Glomerular endothelial cell (primary cell): Measurements from ENCODE around the gene EXOC6B. TPM values are rescaled to one million over a fixed set of nuclear protein-coding genes. Genes with fewer than 3 reads are reported as not detected.
A peak's percentile ranks its signal among the peaks of the same experiment; 100 is the strongest.

Source experiments
- DNase-seq: peaks from one replicate; pipeline ENCODE4 v3.0.0-alpha.2; 2011; ENCODE audit warnings: low read depth, low spot score; ENCODE audit errors: extremely low read depth
- total RNA-seq: library from RNA; depleted of rRNA; stranded (reverse); fragments of >200 nt; gene quantifications from 2 replicates; pipeline ENCODE4 v1.2.3, GENCODE V29; 2015

EXOC6B gene
- total RNA-seq, 1 donor from 2014 or later = 35.1 TPM

DNA sequence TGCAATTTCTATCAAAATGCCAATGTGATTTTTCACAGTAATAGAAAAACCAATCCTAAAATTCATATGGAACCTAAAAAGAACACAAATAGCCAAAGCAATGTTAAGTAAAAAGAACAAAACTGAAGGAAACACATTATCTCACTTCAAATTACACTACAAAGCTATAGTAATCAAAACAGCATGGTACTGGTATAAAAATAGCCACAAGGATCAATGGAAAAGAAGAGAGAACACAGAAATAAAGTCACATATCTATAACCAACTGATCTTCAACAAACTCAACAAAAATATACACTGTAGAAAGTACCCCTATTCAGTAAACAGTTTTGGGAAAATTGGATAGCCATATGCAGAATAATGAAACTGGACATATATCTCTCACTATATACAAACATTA is 426.0 kb downstream of the EXOC6B start:
- no peak for DNase-seq

DNA sequence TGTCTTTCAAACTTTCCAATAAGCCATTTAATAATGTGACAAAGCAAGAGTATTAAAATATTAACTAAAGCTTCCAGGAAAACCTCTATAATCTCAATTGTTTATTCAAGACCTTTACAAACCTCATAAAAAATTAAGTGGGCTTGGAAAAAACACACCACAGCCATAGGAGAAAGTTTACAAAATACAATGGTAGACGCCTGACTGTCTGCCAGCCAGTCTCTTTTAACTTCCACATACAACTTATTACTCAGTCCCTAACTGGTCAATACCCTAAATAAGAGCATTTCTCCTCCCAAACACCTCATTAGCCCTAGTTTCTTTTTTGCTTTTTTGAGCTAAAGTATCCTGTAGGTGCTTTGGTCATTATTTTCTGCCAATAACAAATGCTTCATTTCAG is 430.7 kb downstream of the EXOC6B start:
- DNase-seq = no peak

DNA sequence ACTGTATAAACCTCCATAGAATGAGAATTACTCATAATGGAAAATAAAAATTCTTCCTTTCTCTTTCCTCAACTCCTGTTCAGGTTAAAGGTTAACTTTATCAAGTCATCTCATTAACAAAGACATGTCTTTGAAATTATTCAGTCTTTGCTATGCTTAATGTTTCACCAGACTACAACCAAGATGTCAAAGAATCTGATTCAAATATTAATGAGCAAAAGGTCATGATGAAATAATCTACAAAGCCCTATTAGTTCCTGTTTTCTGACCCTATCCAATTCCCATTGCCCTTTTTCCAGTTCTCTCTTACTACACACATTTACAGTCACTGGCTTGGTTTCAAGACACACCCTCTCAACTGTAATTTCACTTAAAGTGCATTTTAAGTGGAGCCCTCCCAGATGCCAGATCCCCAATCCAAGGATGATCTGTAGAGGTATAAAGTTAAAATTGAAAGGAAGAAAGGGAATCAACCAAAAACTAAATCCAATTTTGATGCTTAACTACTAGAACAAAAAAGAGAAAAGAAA is 431.2 kb downstream of the EXOC6B start:
- DNase-seq = no peak

DNA sequence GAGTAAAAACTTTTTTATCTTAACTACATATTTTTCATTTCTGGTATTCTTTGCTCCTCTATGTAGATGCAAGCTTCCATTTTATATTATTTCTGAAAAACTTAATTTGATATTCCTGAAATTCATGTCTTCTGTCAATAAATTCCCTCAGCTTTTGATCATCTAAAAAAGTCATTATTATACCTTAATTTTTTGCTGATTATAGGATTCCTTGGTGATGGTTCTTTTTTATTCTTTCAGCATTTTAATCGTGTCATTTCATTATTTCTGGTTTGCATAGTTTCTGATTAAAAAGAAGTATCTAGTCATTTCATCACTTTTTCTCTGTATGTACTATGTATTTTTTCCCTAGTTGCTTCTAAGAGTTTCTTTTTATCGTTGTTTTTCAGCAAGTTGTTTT is 436.4 kb downstream of the EXOC6B start:
- no peak for DNase-seq

DNA sequence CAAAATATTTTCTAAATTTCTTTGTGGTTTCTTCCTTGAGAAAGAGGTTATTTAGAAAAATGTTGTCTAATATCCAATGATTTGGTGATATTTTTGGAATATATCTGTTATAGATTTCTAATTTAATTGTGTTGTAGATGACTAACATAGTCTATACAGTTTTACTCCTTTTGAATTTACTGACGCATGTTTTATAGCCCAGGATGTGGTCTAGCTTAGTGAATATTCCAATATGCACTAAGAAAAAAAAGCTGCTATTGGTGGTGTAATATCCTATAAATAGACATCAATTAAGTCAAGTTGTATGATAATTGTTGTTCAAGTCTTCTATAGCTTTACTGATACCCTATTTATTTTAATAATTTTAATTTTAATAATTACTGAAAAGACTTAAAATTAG is 437.6 kb downstream of the EXOC6B start:
- no peak for DNase-seq

DNA sequence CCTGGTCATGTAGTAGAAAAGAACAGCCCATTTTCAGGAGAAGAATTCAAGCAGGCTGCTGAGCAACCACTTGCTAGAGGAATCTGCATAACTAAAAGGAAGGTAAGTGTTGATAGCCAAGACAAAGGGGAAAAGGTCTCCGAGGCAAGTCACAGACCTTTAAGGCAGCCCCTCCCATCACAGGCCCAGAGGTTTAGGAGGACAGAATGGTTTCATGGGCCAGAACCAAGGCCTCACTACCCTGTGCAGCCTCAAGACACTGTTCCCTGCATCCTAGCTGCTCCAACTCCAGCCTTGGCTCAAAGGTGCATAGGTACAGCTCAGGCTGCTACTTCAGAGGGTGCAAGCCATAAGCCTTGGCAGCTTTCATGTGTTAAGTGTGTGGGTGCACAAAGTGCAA is 439.5 kb downstream of the EXOC6B start:
- DNase-seq = no peak

DNA sequence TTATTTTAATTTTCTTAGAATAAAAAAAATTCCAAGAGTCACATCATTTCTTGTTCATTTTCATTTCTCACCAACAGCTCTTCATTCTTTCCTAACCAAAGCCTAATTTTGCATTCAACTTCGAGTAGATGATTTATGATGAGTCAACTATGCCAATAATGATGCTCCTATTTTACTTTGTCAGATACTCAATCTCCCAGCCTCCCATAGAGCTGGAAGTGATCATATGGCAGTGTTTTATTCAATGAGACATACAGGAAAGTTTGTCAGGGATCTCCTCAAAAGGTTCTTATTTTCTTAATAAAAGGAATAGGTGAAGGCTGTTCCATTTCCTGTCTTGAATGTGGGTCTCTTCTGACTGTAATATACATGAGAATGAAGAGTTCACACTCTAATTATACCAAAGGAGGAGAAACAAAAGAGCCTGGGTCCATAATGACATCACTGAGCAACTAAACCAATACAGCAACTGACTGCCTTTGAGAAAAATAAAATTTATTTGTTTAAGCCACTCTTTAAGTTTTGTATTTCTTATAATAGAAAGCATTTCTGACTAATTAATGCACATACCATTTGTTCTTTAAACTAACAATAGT is 447.0 kb downstream of the EXOC6B start:
- no peak for DNase-seq

DNA sequence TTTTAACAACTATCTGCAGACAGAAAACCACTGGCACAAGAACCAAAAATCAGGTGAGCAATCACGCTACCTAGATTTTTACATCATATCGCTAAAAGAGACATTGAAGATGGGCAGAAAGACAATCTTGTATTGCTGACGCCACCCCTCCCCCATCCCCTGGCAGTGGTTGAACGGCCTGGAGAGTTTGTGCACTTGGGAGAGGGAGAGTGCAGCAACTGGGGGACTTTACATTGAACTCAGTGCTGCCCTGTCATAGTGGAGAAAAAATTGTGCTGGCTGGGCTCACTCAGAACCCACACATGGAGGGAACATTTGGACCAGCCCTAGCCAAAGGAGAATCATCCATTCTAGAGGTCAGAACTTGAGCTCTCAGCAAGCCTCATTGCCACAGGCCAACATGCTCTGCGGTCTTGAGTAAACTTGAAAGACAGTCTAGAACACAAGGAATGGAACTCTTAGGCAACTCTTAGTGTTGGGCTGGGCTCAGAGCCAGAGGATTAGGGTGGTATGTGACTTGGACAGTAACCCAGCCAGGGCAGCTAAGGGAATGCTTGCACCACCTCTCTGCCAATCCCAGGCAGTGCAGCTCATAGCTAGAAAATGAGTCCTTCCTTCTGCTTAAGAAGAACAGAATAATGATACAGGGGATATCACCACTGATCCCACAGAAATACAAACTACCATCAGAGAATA is 458.2 kb downstream of the EXOC6B start:
- no peak for DNase-seq

DNA sequence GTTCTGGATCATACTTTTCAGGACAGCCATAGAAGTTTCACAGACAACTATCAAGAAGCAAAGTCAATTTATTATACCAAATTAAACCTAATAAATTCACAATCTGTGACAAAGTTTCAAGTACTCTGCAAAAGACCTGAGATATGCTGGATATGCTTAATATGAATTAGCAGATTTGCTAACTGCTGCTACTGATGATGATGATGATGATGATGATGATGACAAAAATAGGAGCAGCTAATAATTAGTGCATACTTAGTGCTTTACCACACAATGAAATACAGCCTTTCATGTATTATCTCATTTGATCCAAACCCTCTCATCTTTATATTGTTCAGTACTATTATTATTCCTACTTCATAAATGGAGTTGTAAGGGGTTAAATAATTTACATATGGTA is 462.4 kb downstream of the EXOC6B start:
- no peak for DNase-seq

DNA sequence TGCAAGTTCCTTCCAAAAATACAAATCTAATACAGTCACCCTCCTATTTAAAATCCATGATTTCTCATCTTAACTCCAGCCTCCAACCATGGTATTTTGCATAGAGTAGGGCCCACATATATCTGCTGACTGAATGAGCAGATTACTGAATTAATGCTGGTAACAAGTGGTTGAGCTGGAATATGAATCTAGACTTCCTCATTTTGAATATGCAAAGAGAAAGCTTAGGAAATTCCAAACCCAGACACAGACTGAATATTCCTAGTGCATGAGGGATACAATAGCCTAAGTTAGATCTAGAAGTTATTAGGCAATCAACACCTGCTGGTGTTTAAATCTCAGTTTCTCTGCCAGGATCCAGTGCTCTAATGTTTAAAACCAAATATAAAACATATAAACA is 463.1 kb downstream of the EXOC6B start:
- no peak for DNase-seq

DNA sequence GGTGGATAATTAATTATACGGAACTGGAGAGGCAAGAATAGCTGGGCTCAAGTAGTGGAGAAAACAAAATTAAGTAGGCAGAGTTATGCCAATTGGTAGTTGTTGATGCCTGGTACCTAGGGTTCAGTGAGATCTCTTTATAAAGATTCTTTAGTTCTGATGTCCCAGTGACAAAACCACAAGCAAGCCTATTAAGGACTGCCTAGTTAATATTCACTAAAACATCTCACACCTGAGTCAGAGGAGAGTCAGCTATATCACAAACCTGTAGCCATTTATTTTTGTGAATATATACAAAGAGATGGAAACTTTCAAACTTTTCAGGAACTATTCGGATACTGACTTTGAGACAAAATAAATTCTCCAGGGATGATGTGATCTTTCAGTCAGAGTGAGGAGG is 464.3 kb downstream of the EXOC6B start:
- no peak for DNase-seq

DNA sequence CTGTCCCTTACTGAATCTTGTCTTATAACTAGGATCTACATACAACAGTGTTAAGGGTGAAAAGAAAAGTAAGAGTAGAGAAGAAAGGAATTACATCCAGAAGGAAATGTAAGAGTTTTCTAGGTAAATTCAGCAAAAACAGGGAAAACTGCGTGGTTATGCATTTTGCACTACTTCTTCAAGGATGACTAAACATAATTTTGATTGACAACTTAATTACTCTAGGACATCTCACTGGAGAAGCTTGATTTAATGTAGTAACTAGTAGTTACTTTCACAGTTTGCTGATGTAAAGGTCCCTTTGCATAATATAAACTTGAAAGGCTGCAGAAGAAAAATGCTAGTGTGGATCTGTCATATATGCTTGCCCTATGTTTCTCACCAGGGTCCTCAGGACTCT is 464.8 kb downstream of the EXOC6B start:
- DNase-seq = no peak

DNA sequence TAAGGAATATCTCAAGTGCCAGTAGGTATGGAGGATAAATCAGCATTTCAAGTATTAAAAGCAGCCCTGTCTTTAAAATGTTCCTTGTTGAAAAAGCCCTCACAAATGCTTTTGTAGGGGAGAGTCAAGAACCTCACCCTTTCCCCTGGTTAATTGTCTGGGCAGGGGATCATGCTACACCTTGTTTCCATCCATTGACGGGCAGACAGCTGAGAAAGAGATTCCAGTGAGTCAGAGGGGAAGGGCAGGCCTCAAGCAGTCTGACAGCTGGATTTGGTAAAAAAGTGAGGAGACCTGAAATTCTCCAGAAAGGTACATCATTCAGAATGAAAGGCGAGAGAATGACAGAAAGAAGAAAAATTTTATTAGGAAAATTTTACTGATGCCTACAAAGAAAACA is 475.0 kb downstream of the EXOC6B start:
- no peak for DNase-seq

DNA sequence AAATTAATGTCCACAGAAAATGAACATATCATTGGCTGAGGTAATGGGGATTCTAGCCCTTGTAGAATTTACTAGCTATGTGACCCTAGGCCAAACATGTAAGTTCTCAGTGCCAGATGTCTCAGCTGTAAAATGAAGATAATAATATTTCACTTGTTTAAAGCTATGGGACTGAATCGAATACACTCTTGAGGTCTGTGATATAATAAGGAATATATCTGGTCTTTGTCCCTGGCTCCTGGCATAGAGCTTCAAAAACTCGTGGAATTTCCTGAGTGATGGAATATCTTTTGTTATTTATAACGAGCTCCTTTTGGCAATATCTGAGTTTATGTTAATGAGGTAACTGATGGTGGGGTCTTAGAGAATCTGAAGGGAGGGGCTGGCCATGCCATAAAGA is 476.8 kb downstream of the EXOC6B start:
- DNase-seq = no peak

DNA sequence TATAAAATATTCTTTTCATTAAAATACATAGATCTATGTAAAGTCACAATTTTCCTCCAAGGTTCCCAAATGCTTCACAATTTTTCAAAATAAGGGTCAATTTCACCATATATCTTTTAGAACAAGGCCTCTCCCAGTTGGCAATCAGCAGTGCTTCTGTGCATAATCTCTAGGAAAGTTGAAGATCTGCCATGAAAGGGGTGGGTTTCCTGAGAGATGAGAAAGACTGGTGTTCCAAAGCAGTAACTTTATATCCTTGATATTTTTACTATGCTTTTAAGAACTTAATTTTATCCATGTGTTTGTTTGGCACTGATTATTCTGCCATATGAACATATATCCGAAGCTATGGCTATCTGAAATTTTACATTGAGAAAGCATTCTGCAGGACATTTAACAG is 478.8 kb downstream of the EXOC6B start:
- no peak for DNase-seq

DNA sequence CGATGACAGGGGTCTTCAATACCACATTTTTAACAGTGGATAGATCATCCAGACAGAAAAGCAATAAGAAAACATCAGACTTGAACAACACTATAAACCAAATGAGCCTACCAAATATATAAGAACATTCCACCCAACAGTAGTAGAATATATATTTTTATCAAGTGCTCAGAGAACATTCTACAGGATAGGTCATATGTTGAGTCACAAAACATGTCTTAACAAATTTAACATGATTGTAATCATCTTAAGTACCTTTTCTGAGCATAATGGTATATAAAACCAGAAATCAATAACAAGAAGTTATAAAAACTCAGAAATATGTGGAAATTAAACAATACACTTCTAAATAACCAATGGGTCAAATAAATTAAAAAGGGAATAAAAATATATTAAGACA is 484.2 kb downstream of the EXOC6B start:
- no peak for DNase-seq

DNA sequence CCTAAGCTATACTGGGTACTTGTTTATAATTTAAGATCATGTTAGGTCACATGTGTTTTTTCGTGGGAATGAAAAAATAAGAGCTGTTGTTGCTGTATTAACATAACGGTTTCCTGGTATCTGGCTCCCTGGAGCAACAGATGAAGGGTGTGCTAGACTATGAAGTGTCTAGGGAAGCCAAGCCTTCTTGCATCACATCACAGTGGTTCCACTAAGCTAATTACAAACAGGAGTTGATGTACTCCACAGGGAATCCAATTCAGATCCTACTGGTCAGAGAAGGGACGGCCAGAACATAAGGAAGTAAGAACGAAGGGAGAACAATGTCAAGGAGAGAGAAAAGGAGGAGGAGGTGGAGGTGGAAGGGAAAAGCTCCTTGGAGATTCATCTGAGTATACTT is 485.2 kb downstream of the EXOC6B start:
- DNase-seq = no peak

DNA sequence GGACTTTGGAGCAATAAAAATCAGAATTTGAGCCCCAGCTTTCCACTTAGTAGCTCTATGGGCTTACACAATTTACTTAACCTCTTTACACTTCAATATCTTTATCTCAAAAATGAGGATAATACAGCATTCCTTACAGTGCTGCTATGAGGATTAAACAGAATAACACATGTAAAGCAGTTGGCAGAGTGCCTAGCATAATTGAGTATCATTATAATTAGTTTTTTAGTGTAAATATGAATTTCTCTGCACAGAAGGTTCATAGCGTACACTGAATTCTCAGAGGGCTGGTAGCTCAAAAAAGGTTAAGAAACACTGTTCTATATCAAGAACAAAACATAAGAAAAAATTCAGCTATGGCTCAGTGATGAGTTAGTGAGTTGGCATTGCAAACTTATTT is 487.8 kb downstream of the EXOC6B start:
- DNase-seq = no peak

DNA sequence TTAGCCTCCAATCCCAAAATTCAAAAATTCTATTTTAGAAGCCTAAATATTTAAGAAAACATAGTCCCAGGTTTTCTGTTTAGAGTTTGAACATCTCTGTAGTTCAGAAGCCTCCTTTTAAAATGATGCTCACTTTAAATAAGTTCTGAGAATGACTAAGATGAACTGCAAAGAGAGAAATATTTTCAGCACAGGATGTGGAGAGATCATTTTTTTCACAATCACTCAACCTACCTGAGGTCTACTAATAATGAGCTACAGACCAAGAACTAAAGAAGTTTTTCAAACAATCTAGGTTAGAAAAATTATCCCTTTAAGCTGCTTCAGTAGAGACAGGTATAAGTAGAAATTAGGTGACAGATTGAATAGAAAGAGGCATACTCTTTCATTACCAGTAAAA is 493.1 kb downstream of the EXOC6B start:
- DNase-seq = no peak

DNA sequence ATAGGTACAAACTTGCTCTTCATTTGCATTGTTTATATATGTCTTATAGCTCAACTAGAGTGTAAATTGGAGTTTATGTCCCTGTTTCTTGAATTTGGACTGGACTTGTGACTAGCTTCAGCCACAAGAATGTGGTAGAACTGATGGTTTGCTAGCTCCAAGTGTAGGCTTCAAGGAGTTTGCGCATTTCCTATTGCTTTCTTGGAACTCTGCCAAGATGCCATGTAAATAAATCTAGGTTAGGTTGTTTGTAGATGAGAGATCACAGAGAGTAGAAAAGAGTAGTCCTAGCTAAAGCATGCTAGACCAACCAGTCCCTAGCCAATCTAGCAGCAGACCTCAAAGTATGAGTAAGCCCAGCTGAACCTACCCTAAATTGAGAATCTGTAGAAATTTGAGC is 495.2 kb downstream of the EXOC6B start:
- DNase-seq = no peak

DNA sequence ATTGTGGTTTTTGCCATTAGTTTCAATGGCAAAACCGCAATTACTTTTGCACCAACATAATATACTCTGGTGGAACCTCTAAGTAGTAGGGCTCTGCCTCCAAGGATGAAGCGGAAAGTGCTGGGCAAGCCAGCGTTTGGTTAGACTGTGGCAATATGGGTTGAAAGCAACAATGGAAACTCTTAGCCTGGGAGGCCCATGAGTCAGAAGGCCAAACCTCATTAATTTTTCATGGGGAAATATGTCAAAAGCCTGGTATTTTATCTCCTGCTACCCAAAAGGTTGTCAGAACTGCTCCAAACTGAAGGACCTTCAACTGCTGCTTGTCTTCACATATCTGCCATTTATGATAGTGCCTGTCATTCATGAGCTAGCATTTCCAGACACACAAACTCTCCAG is 499.1 kb downstream of the EXOC6B start:
- DNase-seq = no peak

DNA sequence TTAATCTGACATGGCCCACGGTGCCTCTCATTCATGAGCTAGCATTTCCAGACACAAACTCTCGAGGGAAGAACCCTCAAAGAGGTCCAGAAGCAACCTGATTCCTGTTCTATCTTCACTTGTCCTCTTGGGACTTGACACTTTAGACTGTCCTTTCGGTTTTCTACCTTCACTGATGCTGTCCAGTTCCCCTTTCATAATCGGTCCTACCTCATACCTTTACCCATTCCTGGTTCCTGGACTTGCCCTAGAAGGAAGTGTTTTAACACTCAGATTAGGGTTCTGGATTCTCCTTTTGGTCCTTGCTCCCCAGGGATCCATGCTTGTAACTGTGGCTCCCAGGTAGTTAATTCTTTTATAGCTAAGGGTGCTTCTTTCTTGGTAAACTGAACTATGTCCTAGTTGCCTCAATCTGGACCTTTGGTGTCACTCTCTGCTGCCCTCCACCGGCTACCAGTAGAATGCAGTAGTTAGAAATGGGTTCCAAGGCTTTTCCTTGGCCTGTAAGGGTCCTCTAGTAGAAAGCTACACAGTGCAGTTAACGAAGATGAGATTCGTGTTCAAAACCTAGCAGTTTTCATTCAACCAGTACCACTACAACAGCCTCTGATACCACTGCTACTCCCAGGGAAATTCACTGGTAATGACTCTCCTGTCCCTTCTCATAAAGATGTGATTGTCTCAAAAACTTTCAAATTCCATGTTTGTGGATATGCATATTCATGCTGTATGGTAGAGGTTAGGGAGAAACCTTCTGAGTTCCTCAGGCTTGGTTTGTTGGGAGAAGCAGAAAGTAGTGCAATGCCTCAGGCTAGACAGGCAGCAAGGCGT is 500.0 kb downstream of the EXOC6B start:
- DNase-seq = peak; percentile 9
